GM21786 (cell line): ENCODE results near the gene CENPM.

Source experiments
- ATAC-seq: cut with Tn5 transposase; IDR thresholded peaks from one replicate; pipeline ENCODE4 v1.9.1; 2021; ENCODE audit not compliant: unreplicated experiment

CENPM gene, protein sequence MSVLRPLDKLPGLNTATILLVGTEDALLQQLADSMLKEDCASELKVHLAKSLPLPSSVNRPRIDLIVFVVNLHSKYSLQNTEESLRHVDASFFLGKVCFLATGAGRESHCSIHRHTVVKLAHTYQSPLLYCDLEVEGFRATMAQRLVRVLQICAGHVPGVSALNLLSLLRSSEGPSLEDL

GRCh38 chr22:41946629-41947423 lies at the start of gene CENPM:
Gene CENPM, minus strand, starts transcription at chr22:41947152. Its CDS starts 76 bp downstream, at chr22:41947076.
- peak; percentile 78 for ATAC-seq

DNA sequence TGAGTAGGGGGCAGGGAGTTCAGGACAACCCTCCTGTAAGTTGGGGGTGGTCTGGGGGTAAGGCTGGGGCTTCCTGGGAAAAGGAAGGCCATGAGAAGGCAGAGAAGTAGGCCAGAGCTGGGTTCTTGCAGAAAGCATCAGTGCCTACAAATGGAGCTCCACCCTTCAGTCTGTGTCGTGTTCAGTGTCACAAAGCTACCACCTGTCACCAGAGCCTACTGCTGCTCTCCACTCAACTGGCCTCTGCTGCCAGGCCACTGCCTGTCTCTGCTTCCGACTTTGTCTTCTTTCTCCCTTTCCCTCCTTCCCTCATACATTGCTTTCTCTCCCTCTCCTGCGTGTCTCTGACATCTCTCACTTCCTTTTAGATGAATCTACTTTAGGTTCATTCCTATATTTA lies 48.3 kb upstream of the CENPM start:
- no peak for ATAC-seq

- ATAC-seq, result no peak
Measured at GRCh38 chr22:41992496-41992895, 45.5 kb upstream of the CENPM start.

- no peak for ATAC-seq
Measured at GRCh38 chr22:41991111-41991510, 44.2 kb upstream of the CENPM start.

- no peak for ATAC-seq
Measured at GRCh38 chr22:41989246-41989645, 42.3 kb upstream of the CENPM start.

DNA sequence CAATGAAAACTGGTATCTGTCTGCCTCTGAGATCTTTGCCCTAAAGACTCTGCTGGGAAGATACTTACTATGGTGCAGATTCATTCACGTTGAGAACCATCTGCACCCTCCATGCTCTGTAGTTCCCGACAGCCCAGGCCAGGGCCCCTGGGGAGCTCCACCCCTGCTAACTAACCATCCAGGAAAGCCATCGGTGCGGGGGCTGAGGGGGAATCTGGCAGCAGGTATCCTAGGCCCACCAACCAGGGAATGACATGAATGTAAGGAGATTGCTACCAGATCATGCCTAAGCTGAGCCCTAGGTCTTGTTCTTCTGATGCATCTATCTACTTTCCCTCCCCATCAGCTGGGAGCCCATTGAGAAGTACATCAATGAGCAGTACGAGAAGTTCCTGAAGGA lies 40.3 kb upstream of the CENPM start:
- no peak for ATAC-seq

GRCh38 chr22:41983513-41984405 lies 36.8 kb upstream of the CENPM start:
- ATAC-seq, result no peak

GRCh38 chr22:41982865-41983264 lies 35.9 kb upstream of the CENPM start:
- ATAC-seq, result no peak

DNA sequence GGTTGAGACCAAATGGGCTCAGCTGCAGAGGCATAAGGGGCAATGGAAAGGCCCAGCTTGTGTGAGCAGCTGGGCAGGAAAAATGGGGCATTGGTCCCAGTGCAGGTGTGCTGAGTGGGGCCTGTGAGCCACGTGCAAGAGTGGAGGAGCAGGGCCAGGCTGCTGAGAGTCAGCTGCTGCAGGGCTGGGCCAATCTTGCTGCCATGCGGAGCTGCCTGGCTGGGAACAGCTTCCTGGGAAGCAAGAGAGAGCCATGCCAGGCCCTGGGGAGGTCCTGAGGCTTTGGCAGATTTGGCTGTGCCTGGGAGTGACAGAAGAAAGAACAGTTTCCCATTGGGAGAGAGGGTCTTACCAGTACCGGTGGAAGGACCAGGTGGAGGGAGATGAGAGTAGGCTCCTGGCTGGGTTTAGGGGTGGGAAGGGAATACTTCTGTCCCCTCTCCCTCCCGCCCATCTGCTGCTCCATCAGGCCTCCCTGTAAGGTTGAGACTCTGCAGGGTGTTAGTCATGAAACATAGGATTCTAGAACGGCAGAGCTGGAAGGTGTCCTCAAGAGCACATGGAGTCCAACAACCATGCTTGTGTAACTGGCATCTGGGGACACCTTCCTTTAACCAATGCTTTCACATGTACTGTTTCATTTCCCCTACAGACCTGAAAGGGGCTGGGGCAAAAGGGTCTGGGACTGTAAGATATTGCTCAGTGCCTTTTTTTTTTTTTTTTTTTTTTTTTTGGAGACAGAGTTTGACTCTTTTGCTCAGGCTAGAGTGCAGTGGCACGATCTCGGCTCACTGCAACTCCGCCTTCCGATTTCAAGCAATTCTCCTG lies 32.7 kb upstream of the CENPM start:
- ATAC-seq, result no peak

- no peak for ATAC-seq
Measured at GRCh38 chr22:41978732-41979131, 31.8 kb upstream of the CENPM start.

DNA sequence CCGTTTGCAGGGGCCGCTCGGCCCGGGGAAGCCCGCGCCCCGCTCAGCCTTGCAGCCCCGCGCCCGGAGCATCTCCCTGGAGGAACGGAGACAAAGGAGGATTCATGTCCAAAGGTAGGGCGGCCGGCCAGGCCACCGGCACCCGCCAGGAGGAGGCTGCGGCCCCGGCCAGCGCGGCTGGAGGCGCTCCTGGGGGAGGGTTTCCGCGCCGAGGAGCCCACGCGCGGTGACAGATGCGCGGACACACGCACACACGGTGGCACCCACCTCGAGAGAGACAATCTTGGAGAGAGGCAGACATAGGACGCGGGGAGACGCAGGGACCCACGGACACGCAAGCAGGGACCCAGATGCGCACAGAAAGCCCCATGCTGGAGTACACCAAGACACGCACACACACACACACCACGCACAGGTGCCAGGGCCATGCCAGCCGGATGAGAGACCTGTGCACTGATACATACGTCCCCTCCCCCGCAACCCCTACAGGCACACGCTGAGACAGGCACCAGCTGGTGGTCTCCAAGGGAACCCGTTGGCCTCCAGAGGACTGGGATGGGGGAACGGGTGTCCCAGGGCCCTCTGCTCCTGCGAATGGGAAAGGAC lies 30.1 kb upstream of the CENPM start:
- ATAC-seq, result no peak

GRCh38 chr22:41976070-41976901 lies 29.3 kb upstream of the CENPM start:
- ATAC-seq, result no peak

DNA sequence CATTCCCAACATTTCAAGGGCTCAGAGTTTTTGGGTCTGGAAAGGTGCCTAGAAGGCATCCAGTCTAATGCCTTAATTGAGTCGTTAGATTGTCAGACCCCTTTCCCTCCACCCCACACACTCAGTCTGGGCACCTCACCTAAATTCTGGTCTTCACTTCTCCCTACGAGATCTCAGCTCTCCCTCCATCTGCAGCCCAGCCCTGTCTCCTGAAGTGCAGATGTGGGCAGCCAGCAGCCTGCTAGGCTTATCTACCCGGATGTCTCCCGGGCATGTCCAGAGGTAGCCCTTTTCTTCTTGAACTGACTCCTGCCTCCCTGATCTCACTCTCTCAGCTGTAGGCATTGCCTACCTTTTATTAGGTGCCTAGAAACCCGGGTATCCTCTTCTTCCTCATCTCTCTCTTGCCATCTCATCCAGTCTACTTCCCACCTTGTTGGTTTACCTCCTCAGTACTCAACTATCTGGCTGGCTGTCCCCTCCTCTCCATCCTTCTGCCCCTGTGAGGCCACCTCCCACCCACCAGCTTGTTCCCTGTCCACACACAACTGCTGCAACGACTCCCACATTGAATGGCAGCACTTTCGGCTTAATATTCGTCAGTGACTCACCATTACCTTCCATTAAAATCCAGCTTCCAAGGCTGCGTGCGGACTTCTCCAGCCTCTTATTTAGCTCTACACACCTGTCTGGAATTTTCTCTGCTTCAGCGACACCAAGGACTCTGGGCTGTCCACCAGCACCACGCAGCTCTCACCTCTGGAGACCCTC lies 28.5 kb upstream of the CENPM start:
- no peak for ATAC-seq

- ATAC-seq, result no peak
Measured at GRCh38 chr22:41974691-41975290, 27.8 kb upstream of the CENPM start.

GRCh38 chr22:41971431-41971830 lies 24.5 kb upstream of the CENPM start:
- no peak for ATAC-seq

GRCh38 chr22:41970601-41971000 lies 23.6 kb upstream of the CENPM start:
- ATAC-seq, result no peak

- no peak for ATAC-seq
Measured at GRCh38 chr22:41969110-41969646, 22.2 kb upstream of the CENPM start, which contains the start of gene SEPTIN3. Gene SEPTIN3, plus strand, starts transcription at chr22:41969443. Its CDS starts 2,050 bp downstream, at chr22:41971493.

- ATAC-seq, result no peak
Measured at GRCh38 chr22:41968601-41969000, 21.6 kb upstream of the CENPM start.
